GM19468 (cell line): Measurements from ENCODE around the gene HS2ST1.

Experiments used
- ATAC-seq: cut with Tn5 transposase; IDR thresholded peaks from one replicate; pipeline ENCODE4 v1.9.1; 2021; ENCODE audit warnings: mild to moderate bottlenecking, moderate library complexity, moderate number of reproducible peaks; ENCODE audit not compliant: unreplicated experiment; ENCODE audit errors: extremely low read depth

Gene HS2ST1

GRCh38 chr1:87129038-87129437, 214.6 kb downstream of the HS2ST1 start:
- no peak for ATAC-seq

GRCh38 chr1:87129606-87130005, 215.2 kb downstream of the HS2ST1 start:
- no peak for ATAC-seq

GRCh38 chr1:87130438-87130837, 216.0 kb downstream of the HS2ST1 start:
- no peak for ATAC-seq

- ATAC-seq: peak; percentile 83
These were observed 217.4 kb downstream of the HS2ST1 start for GRCh38 chr1:87131809-87132283.

GRCh38 chr1:87132284-87132870, 217.9 kb downstream of the HS2ST1 start:
- no peak for ATAC-seq

- ATAC-seq: no peak
These were observed 219.6 kb downstream of the HS2ST1 start for GRCh38 chr1:87134061-87134460.

GRCh38 chr1:87134625-87135328, 220.3 kb downstream of the HS2ST1 start:
- no peak for ATAC-seq

GRCh38 chr1:87135329-87135712, 220.9 kb downstream of the HS2ST1 start:
- no peak for ATAC-seq

GRCh38 chr1:87136607-87137341, 222.3 kb downstream of the HS2ST1 start:
- no peak for ATAC-seq

GRCh38 chr1:87137342-87137739, 222.9 kb downstream of the HS2ST1 start:
- no peak for ATAC-seq

- ATAC-seq: no peak
These were observed 226.6 kb downstream of the HS2ST1 start for GRCh38 chr1:87140831-87141540.

- ATAC-seq: no peak
These were observed 227.1 kb downstream of the HS2ST1 start for GRCh38 chr1:87141556-87141955.

GRCh38 chr1:87143413-87144135, 229.1 kb downstream of the HS2ST1 start:
- ATAC-seq: no peak

- ATAC-seq: no peak
These were observed 230.0 kb downstream of the HS2ST1 start for GRCh38 chr1:87144316-87144895.

- ATAC-seq: no peak
These were observed 230.5 kb downstream of the HS2ST1 start for GRCh38 chr1:87144981-87145380.

- ATAC-seq: no peak
These were observed 232.1 kb downstream of the HS2ST1 start for GRCh38 chr1:87146538-87146937.

- ATAC-seq: no peak
These were observed 232.6 kb downstream of the HS2ST1 start for GRCh38 chr1:87146986-87147385.

GRCh38 chr1:87147851-87148250, 233.4 kb downstream of the HS2ST1 start:
- ATAC-seq: no peak

GRCh38 chr1:87148661-87149060, 234.2 kb downstream of the HS2ST1 start:
- ATAC-seq: no peak
